ENCODE data around the gene SLC22A14.
"Not testable (repeated sequence)": the region's sequence is repeated elsewhere in the genome, so short reads cannot be mapped to it uniquely, and the experiment has no call there.

Gene SLC22A14

DNA sequence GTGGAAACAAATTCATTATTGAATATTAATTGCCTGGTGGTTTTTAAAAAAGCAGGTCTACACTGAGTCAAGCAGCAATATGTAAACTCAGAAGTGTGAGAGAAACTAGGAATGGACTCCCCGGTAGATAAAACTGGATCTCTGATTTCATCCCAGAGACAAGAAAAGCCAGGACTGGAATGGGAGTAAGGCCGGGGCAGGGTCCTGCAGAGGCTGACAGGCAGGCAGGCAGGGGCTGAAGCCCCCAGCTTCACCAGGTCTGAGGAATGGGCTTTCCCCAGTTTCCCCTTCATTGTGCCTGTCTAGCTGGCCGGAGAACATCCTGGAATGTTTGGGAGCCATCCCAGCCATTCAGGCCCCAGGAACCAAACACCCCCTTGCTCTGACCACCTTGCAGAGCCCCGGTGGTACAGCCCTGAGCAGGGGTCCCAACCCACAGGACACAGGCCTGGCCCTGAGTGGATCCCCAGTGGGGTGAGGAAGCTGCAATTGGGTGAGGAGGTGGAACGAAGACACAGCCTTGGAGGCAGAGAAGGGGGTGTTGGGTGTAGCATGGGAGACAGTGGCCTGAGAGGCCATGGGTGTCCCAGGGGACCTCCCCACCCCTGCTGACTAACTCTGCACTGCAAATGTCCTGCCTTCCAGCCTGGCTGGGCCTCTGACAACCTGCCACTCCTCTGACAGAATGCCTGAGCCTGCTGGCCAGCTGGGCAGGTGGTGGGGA, 32.8 kb downstream of the SLC22A14 start:
- no peak for DNase-seq

GRCh38 chr3:38315488-38316230, 33.6 kb downstream of the SLC22A14 start:
- DNase-seq, result no peak

DNA sequence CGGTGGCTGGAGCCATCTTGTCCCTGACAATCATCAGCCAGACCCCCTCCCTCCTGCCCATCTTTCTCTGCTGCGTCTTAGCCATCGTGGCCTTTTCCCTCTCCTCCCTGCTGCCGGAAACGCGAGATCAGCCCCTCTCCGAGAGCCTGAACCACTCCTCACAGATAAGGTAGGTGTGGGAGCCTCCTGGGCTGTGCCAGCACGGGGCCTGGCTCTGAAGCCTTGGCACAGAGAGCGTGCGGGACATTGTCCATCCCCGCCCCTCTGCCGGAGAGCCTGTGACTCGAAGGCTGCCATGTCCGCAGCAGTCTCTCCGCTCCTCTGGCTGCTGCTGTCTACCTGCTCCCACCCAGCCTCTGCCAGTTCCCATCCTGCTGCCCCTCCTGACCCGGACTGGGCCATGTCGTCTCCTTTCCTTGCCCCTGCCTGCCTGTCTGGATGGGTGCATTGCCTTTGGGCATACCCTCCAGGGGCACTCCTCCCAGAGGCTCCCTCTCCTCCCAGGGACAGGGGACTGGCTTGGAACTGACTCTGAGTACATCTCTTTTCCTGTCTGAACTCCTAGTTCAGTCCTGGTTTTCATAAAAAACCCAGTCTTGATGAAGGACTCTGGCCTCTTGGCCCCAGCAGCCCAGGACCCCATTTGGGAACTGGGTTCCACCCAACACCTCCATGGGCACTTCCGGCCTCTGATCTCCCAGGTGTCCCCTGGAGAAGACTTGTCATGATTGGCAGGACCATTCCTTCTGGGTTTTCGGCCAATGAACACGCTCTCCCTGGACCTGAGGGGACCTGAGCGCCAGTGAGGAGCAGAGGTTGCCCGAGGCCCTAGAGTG, 34.5 kb downstream of the SLC22A14 start:
- no peak for DNase-seq

- no peak for DNase-seq
These were observed 35.2 kb downstream of the SLC22A14 start for GRCh38 chr3:38317192-38317759.

- no peak for DNase-seq
These were observed 36.9 kb downstream of the SLC22A14 start for GRCh38 chr3:38318766-38319671.

GRCh38 chr3:38320638-38321037, 38.5 kb downstream of the SLC22A14 start:
- not testable (repeated sequence) for DNase-seq

- no peak for DNase-seq
These were observed 41.0 kb downstream of the SLC22A14 start for GRCh38 chr3:38323060-38323459.

DNA sequence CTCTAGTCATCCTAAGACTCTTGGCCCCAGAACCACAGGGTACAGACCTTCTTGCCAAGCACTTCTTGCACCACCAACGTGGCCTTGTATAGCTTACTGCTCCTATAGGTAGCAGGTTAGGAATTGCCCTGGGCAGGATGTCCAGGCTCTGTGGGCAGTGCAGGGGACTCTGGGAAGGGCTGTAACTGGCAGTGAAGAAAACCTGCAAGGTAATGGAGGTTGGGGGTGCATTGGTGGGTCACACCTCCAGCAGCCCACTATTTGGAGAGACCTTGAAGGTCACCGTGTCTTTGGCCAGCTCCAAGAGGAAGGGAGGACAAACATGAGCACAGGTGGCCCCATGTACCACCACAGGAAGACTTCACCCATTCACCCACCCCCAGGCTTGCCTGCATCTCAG, 43.2 kb downstream of the SLC22A14 start:
- DNase-seq, result no peak

- DNase-seq, result no peak
These were observed 45.4 kb downstream of the SLC22A14 start for GRCh38 chr3:38327335-38328009.

DNA sequence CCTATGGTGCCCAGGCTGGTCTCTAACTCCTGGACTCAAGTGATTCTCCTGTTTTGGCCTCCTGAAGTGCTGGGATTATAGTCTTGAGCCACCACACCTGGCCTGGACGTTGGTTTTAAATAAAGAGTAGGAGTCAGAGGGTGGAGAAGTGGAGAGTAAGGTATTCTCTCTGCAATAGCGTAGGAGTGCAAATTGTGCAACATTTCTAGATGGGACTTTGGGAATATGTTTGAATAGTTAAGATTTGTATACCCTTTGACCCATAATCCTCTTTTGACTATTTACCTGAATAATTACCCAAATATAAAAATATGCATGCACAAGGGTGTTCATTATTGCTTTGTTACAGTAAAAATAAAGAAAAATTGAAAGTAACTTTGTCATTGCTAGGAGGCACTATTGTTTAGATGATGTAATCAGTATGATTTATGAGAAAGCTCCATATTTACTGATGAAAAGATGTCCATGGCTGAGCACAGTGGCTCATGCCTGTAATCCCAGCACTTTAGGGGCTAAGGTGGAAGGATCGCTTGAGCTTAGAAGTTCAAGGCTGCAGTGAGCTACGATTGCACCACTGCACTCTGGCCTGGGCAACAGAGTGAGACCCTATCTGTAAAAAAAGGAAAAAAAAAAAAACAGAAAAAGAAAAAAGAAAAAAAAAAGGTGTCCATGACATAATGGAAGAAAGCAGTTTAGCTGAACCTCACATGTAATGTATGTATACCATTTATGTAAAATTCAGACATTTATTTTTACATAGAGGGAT, 49.3 kb downstream of the SLC22A14 start:
- DNase-seq, result no peak

GRCh38 chr3:38332201-38332600, 50.1 kb downstream of the SLC22A14 start:
- DNase-seq, result no peak

DNA sequence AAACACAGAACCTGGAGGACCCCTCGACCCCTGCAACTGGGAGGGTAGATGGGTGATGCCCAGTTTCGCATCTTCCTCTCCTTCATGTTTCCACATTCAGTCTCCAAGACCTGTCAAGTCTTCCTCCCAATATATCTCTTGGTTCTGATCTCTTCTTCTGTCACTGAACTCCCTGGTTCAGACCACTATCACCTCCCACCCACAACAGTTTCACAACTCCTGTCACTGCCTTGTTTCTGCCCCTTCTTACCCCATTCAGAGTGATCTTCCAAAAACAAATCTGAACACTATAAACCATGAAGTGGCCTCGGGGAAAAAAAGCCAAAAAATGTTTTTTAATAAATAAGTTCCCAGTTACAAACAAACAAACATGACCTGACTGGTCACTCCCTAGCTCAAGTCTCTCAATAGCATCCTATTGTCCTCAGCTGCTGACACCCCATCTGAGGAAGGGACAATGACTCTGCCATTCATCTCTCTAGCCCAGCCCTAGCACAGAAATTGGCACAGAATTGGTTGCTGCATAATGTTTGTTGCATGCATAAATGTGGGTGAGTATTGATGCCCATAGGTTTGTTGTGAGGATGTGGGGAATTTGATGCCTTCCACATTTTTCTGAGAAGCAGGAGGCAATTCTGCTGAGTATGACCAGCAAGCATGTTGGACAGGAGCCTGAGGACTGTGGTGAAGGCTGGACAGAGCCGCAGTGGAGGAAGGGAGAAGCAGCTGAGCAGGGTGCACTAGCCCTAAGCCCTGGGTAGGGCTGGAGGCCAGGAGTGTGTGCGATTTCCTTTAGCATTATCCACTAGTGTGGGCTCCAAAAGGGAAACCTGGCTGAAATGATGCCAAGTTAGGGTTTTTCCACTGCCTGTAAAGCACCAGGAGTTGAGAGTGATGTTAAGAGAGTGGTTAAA, 52.3 kb downstream of the SLC22A14 start:
- no peak for DNase-seq

DNA sequence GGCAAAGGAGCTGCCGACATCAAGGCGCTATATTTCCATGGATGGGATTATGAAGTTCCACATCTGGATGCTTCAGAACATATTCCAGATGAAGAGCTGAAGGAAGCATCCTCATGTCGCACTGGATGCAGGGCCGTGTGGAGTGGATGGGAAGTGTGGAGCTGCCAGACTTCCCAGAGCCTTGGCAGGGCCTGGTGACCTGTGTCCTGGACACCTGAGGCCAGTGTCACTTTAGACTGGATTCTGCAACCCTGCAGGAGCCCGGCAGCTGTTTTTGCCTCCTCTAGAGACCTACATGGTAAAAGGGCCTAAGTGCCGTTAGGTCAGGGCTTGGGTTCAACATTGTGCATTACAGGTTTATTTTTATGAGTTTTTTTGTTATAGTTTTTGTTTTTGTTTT, 53.2 kb downstream of the SLC22A14 start:
- DNase-seq, result no peak

DNA sequence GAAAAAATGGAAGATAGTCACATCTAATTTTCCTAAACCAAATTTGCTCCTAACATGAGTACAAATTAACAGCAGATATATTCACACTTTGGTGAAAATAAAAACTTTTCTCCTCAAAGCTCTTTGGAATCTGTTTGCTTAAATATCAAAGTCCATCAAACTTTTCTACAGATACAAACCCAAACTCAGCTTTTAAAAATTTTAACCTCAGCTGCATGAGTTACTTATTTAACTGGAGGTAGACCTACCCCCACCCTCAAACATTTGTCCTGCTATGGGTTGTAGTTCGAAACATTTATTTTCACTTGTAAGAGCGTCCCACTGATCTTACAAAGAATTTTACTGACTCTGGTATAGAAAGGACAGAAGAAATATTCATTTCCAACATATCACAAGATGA, 55.6 kb downstream of the SLC22A14 start:
- DNase-seq, result no peak

DNA sequence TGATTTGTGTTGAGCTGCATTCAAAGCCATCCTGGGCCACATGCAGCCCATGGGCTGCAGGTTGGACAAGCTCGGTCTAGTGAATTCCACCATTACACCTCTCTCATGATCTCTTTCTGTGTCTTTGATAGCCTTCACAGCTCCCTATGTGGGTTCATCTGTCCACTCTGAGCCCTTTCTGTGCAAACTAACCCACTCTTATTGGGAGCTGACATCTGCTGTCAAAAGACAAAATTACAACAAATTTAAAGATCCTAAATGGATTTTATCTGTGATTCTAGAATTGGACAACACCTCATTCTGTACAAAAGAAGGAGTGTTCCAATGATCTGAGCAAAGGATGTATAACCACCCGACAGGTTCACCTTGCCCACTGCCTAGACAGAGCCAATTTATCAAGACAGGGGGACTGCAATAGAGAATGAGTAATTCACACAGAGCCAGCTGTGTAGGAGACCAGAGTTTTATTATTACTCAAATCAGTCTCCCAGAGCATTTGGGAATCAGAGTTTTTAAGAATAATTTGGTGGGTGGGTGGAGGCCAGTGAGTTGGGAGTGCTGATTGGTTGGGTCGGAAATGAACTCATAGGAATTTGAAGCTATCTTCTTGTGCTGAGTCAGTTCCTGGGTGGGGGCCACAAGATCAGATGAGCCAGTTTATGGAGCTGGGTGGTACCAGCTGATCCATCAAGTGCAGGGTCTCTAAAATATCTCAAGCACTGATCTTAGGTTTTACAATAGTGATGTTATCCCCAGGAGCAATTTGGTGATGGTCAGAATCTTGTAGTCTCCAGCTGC, 61.9 kb downstream of the SLC22A14 start:
- no peak for DNase-seq

DNA sequence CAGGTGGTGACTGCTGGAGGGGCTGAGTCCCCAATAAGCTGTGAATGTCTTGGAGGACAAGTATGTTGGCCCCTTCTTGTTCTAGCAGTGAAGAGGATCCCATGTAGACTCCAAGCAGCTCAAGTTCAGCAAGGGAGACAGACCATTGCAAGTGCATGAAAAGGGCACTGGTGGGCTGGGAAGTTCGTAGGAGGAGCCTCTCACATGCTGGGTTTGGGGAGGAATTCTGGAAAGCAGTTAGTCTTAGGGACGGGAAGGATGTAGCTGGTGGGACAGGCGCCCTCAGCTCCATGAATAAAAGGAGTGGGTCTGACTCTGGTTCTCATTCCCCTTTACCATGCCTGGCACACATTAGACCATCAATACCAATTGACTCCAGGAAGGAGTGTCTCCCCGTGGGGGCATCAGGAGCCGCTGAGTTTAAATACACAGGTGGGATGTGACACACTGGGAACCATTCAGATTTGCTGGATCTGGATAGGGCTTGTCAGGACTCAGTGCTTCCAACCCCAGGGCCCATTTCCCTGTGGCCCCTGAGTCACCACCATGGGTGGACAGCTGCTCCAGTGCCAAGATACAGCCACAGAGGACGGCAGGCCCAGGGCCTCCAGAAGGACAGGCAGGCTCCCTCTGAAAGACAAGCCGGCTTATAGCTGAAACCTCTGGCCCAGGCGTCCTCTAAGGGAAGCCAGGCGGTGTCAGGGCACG, 63.9 kb downstream of the SLC22A14 start:
- no peak for DNase-seq

DNA sequence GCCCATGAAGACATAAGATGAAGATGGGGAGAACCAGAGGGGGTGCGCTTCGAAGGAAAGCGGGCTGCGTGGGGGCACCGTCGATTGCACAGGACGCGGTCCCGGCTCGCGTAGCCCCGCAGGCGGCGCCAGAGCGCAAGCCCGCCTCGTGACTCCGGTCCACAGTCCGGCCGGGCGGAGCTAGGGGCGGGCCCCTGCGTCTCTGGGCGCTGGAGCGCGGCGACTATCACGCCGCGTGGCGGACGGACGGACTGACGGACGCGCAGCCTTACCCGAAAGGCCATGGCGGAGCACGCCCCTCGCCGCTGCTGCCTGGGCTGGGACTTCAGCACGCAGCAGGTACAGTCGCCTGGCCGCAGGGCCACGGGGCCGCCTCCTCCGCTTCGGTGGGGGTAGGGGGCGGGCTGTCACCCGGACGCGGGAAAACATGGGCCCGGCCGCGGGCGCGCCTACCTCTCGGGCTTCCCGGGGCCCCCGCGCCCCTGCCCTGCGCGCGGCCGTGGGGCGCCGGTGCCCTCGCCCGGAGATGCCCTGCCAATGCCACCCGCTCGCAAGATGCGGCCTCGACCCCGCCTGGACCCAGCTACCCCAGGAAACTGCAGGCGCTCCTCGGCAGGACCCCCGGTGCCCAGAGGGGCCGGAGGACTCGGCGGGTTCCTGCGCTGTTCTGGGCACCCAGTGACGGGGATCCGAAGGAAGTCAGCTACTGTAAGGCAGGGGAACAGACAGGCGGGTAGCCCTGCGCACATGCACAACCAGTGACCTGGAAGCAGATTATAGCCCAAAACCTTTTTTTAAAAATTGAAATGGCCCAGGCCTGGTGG, 64.7 kb downstream of the SLC22A14 start, which contains the start of gene XYLB:
TSS of gene XYLB (plus strand) at position 199 of the 824 bp plus-strand sequence. CDS start at position 283, 84 bp downstream.
- DNase-seq, result peak; percentile 65

All from amniotic stem cell (primary cell).